ENCODE data around the gene MAD2L2. TPM values are rescaled to one million over a fixed set of nuclear protein-coding genes. Genes with fewer than 3 reads are reported as not detected.

MAD2L2 gene
- polyA plus RNA-seq (2011; rRNA removed) (32.5 and 35.4 TPM in 2 replicates), polyA plus RNA-seq (2017; fragmentation: RNase III; extraction: RNeasy Plus Mini Kit Qiagen cat#74134 plus additional on column Dnase treatment) (30.6 to 31.7 TPM (median 31.2 TPM) in 3 replicates), polyA minus RNA-seq (2011; rRNA and poly(A)+ RNA removed) (34.5 and 39.9 TPM in 2 replicates)
- polyA plus RNA-seq (2012; cell fraction: cytosol; rRNA removed): 67.2 and 71.8 TPM in 2 replicates
- 52.5 and 53.0 TPM in 2 replicates for polyA plus RNA-seq (2012; cell fraction: nucleus; rRNA removed)

GRCh38 chr1:11681071-11681771, at the start of gene MAD2L2:
Gene MAD2L2 (minus strand): TSS chr1:11681148. CDS start chr1:11680601, 547 bp downstream.
- no peak for TF ChIP-seq NFE2L2 (conservative IDR thresholded peaks at IDR 0.05; ENCODE audit: low read length)
- no peak for TF ChIP-seq SMC3 (IDR thresholded peaks at IDR 0.05)
- no peak for TF ChIP-seq HEYL (CRISPR knock-in tag; IDR thresholded peaks at IDR 0.05)
- peak in 1 of 2 experiments; percentile 32; a peak in 1 of 5 replicates for TF ChIP-seq JUN (IDR thresholded peaks at IDR 0.05)
- 0 out of 2 replicates have a peak, but pooled peaks have one; percentile 24 for TF ChIP-seq E2F6 (IDR thresholded peaks at IDR 0.05; ENCODE audit: borderline replicate concordance, low read depth)
- TF ChIP-seq RNF2 (IDR thresholded peaks at IDR 0.05; ENCODE audit: borderline replicate concordance, low read depth): no peak
- no peak for TF ChIP-seq BCL3 (IDR thresholded peaks at IDR 0.05)
- FAIRE-seq (no peak), ATAC-seq (peak; percentile 87 to 95), DNase-seq (ENCODE audit: low read depth in 1 of 2, low spot score in 1 of 2) (peak; percentile 73 to 76)
- H3K27ac ChIP-seq: peak within 1 kb of the TSS; percentile 79 to 99
- ChIA-PET CTCF (interaction anchor here (0.9 to 2.7 kb wide), 3 partner anchors 17 to 58 kb away, joined by 3 to 15 read pairs (median 4); partner anchors contain the start of gene FBXO6), POLR2A (interaction anchor here (0.7 kb wide), 1 partner anchor 55 kb away, joined by 3 read pairs; the partner anchor contains the start of gene AGTRAP)
- H3K4me2 ChIP-seq: peak within 1 kb of the TSS; percentile 98
- H3K9me3 ChIP-seq: no peaks in the 10 kb centered on the region
- peaks cover 4% of the 10 kb centered on the region; the same call in 2 of the 3 replicates for H3K4me1 ChIP-seq
- WGBS (ENCODE audit: missing lambda C conversion rate): 3% methylated on average over 17 of the region's 71 CpGs
- H3K4me3 ChIP-seq: peak within 1 kb of the TSS; percentile 81

DNA sequence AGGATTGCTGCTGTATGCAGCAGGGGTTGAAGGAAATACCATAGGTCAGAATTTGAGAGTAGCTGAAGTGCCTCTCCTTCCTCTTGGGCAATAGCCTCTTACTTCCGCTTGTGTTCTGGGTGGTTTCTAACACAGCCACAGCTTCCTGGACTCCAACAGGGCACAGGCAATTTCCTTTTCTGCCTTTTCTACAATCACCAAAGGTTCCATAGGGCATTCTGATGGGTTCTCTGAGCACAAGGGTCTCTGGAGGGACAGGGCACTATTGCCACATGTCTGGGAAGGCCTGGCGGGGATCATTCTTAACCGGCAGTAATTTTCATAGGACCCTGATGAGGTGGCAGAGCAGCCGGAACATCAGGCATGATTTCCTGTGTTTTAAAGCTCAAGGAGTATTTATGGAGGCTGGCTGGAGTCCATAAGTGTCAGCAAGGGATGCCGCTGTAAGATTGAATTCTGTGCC, 49.5 kb upstream of the MAD2L2 start:
- CTCF ChIA-PET: interaction anchor here (1.3 to 2.7 kb wide), 3 partner anchors 11 to 80 kb away, joined by 3 to 8 read pairs (median 6); no protein-coding TSS in a partner anchor
- DNase-seq (ENCODE audit: low read depth in 1 of 2, low spot score in 1 of 2): no peak

GRCh38 chr1:11729498-11730428, 48.8 kb upstream of the MAD2L2 start:
- H3K4me2 ChIP-seq: no peak overlapping the region
- no peaks in the 10 kb centered on the region for H3K9me3 ChIP-seq
- 72% methylated on average over 25 of the region's 26 CpGs for WGBS (ENCODE audit: missing lambda C conversion rate)
- ATAC-seq: no peak
- H3K4me1 ChIP-seq: no peaks in the 10 kb centered on the region
- ChIA-PET POLR2A (no interaction called here), CTCF (interaction anchor here (1.1 kb wide), 1 partner anchor 9 kb away, joined by 4 read pairs; no protein-coding TSS in a partner anchor)
- TF ChIP-seq, protein P1, sequence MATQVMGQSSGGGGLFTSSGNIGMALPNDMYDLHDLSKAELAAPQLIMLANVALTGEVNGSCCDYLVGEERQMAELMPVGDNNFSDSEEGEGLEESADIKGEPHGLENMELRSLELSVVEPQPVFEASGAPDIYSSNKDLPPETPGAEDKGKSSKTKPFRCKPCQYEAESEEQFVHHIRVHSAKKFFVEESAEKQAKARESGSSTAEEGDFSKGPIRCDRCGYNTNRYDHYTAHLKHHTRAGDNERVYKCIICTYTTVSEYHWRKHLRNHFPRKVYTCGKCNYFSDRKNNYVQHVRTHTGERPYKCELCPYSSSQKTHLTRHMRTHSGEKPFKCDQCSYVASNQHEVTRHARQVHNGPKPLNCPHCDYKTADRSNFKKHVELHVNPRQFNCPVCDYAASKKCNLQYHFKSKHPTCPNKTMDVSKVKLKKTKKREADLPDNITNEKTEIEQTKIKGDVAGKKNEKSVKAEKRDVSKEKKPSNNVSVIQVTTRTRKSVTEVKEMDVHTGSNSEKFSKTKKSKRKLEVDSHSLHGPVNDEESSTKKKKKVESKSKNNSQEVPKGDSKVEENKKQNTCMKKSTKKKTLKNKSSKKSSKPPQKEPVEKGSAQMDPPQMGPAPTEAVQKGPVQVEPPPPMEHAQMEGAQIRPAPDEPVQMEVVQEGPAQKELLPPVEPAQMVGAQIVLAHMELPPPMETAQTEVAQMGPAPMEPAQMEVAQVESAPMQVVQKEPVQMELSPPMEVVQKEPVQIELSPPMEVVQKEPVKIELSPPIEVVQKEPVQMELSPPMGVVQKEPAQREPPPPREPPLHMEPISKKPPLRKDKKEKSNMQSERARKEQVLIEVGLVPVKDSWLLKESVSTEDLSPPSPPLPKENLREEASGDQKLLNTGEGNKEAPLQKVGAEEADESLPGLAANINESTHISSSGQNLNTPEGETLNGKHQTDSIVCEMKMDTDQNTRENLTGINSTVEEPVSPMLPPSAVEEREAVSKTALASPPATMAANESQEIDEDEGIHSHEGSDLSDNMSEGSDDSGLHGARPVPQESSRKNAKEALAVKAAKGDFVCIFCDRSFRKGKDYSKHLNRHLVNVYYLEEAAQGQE (IDR thresholded peaks at IDR 0.05): no peak
- TF ChIP-seq BHLHE40 (IDR thresholded peaks at IDR 0.05; ENCODE audit: low read depth, low read length) (no peak), FOXS1 (CRISPR knock-in tag; IDR thresholded peaks at IDR 0.05) (no peak), RAD21 (conservative IDR thresholded peaks at IDR 0.05 in 1 of 2, IDR thresholded peaks at IDR 0.05 in 1 of 2) (no peak), NR3C1 (IDR thresholded peaks at IDR 0.05) (no peak), RNF2 (IDR thresholded peaks at IDR 0.05; ENCODE audit: borderline replicate concordance, low read depth) (no peak), RFX5 (IDR thresholded peaks at IDR 0.05) (no peak), FOSL2 (IDR thresholded peaks at IDR 0.05) (no peak), FOSL2 (CRISPR knock-in tag; IDR thresholded peaks at IDR 0.05) (no peak), ZC3H11A (IDR thresholded peaks at IDR 0.05) (no peak)
- no peak for DNase-seq (ENCODE audit: low read depth in 1 of 2, low spot score in 1 of 2)
- no peak for FAIRE-seq
- no peak overlapping the region for H3K4me3 ChIP-seq
- no peak overlapping the region for H3K27ac ChIP-seq

More for the DNA sequence above, 49.5 kb upstream of the MAD2L2 start:
- FAIRE-seq (no peak), ATAC-seq (no peak)
- POLR2A ChIA-PET: interaction anchor here (0.5 kb wide), 1 partner anchor 196 kb away, joined by 3 read pairs; the partner anchor contains the start of gene KIAA2013
- TF ChIP-seq RAD21 (conservative IDR thresholded peaks at IDR 0.05 in 1 of 2, IDR thresholded peaks at IDR 0.05 in 1 of 2): no peak
- TF ChIP-seq FOXS1 (CRISPR knock-in tag; IDR thresholded peaks at IDR 0.05): no peak
- TF ChIP-seq EHMT2 (IDR thresholded peaks at IDR 0.05; ENCODE audit: low read depth): no peak
- no peak overlapping the region for H3K27ac ChIP-seq
- 91% methylated on average over 4 of the region's 5 CpGs for WGBS (ENCODE audit: missing lambda C conversion rate)
- no peaks in the 10 kb centered on the region for H3K9me3 ChIP-seq
- H3K4me1 ChIP-seq: no peaks in the 10 kb centered on the region
- H3K4me2 ChIP-seq: no peak overlapping the region
- no peak overlapping the region for H3K4me3 ChIP-seq
